Heart left ventricle (tissue), 16 donors: ENCODE measurements around the gene TBX4. TPM values are rescaled to one million over a fixed set of nuclear protein-coding genes. Genes with fewer than 3 reads are reported as not detected.

ENCODE experiments used
- ATAC-seq, 4 donors: fragments of 200-7000 bp; cut with Tn5 transposase; one replicate each; pipeline ENCODE4 v1.9.1; 2020 to 2022; ENCODE audit warnings: moderate library complexity in 4 of 4, mild to moderate bottlenecking in 3 of 4, moderate number of reproducible peaks in 1 of 4
- DNase-seq, 5 donors: peaks; one replicate each; pipeline ENCODE4 v3.0.0-alpha.2; 2020
- H3K27ac ChIP-seq, 12 donors: fragments of 200-600 bp; sonication (generic) in 4 of 12; one replicate each; pipeline versions ENCODE4 v1.5.0 to v1.8.0; 2016 to 2022; ENCODE audit warnings: mild to moderate bottlenecking in 2 of 12
- H3K27me3 ChIP-seq, 9 donors: fragments of 200-600 bp; sonication (generic) in 2 of 9; one replicate each; pipeline versions ENCODE4 v1.5.1 to v1.8.0; 2016 to 2022; ENCODE audit warnings: mild to moderate bottlenecking in 3 of 9
- H3K36me3 ChIP-seq, 9 donors: fragments of 200-600 bp; sonication (generic) in 2 of 9; one replicate each; pipeline versions ENCODE4 v1.5.0 to v1.8.0; 2018 to 2022; ENCODE audit warnings: mild to moderate bottlenecking in 2 of 9
- H3K4me1 ChIP-seq, 12 donors: fragments of 200-600 bp; sonication (generic) in 4 of 12; one replicate each; pipeline versions ENCODE4 v1.5.0 to v1.8.0; 2016 to 2022; ENCODE audit warnings: mild to moderate bottlenecking in 3 of 12
- H3K4me3 ChIP-seq, 12 donors: fragments of 200-600 bp; sonication (generic) in 4 of 12; one replicate each; pipeline versions ENCODE4 v1.5.0 to v1.8.0; 2017 to 2022; ENCODE audit warnings: mild to moderate bottlenecking in 9 of 12, moderate library complexity in 4 of 12
- H3K9me3 ChIP-seq, 12 donors: fragments of 200-600 bp; sonication (generic) in 4 of 12; one replicate each; pipeline versions ENCODE4 v1.5.0 to v1.8.0; 2016 to 2022; ENCODE audit warnings: mild to moderate bottlenecking in 1 of 12
- CTCF ChIP-seq, 12 donors: fragments of 200-600 bp; sonication (generic) in 4 of 12; IDR thresholded peaks; one replicate each; pipeline versions ENCODE4 v1.5.0 to v1.8.0; 2018 to 2022; ENCODE audit warnings: antibody characterized with exemption in 12 of 12, mild to moderate bottlenecking in 5 of 12
- POLR2A ChIP-seq, 2 donors: fragments of 450-650 bp; IDR thresholded peaks; one replicate each; pipeline ENCODE4 v1.6.1; 2017; ENCODE audit warnings: antibody characterized with exemption in 2 of 2, mild to moderate bottlenecking in 2 of 2, moderate library complexity in 2 of 2
- WGBS, 4 donors: extraction: QIAGEN DNeasy Blood & Tissue Kit in 2 of 4; methylation state at CpG; one replicate each; pipeline versions ENCODE4 v1.1.5 to v1.1.7; 2013 to 2018; 5-methylcytosine and 5-hydroxymethylcytosine counted together
- intact Hi-C, 10 donors: fragments of 100-400 bp; cut with DNase I; formaldehyde crosslinking; loops; one replicate each; pipeline versions ENCODE4 v1.11.1 to v1.14.2; 2022
- polyA plus RNA-seq, 2 donors: library from polyadenylated mRNA; stranded (reverse); fragments of 200-250 nt; gene quantifications; one replicate each; pipeline ENCODE4 v1.2.3, GENCODE V29; 2013
- total RNA-seq, 9 donors: library from RNA; depleted of rRNA in 2 of 9; stranded (reverse); fragments of >200 nt in 2 of 9; fragmentation: NEBNext Ultra II Directional in 3 of 9; extraction: Animal tissue kit (Norgen Biotek cat#: 25700) in 3 of 9; gene quantifications; one replicate each; pipeline versions ENCODE4 v1.1.0 to v1.2.4, GENCODE V29; 2016 to 2023
- donor health status: ischemic (EF 13 %, LVEDD 7.1; RV severe dilation, severe dysfunction).
- donor health status: healthy with polysubstance abuse.
- donor health status: DM: no; HTN: yes; CAD: no.
- donor health status: DM: no; HTN: no; CAD: no.
- donor health status: ischemic (EF 25% LVEDD 6.9; RV normal size, moderate dysfunction).
- donor health status: ischemic (EF 25% LVEDD 5.7; RV mildly dilated, moderate dysfunction).
- donor health status: healthy.
- donor health status: DM: yes; HTN: yes; CAD: no.
- donor health status: ischemic (EF 35%, LVEDD 5.7; RV mildly dilated, moderate dysfunction).
- donor health status: nonischemic (EF 11% LVEDD 7.7; RV severe dilation, severe dysfunction).
- donor health status: DM: yes; HTN: yes; CAD: no.
- donor health status: PGD.
- donor health status: ischemic (EF 29% LVEDD 5.4; RV normal size, mild dysfunction).
- donor health status: nonischemic (EF 23%, LVEDD 6.1; RV moderate dilation, normal function).

Gene TBX4
- total and polyA plus RNA-seq, 11 donors = 0.07 to 0.29 (median 0.10) TPM; not detected in 7

DNA sequence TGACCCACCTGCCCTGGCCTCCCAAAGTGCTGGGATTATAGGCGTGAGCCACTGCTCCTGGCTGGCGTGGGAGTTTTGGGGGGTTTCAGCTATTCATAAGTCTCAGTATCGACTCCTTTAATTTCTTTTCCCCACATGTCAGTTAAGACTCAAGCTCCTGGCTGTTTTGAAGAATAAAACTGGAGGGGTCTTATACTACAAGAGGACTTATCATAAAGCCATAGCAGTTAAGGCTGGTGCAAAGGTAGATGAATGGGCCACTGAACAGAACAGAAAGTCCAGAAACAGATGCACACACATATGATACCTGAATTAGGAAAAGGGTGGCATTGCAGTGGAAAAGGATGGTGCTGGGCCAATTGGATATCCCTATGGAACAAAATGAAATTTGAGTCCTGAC, 47.4 kb downstream of the TBX4 start:
- Histone ChIP-seq H3K36me3 (no peaks in the 10 kb centered on the region), H3K27ac (no peak overlapping the region), H3K4me1 (no peaks in the 10 kb centered on the region), H3K27me3 (peaks cover 0 to 14% (median 0%) of the 10 kb centered on the region in 9 donors), H3K4me3 (no peak overlapping the region), H3K9me3 (peaks cover 0 to 5% (median 0%) of the 10 kb centered on the region in 12 donors)
- TF ChIP-seq CTCF (IDR thresholded peaks at IDR 0.05) (no peak), POLR2A (IDR thresholded peaks at IDR 0.05) (no peak)
- DNase-seq (no peak), ATAC-seq (no peak)
- intact Hi-C loops = loop anchor here in 1 of 10 donors (10.0 kb wide), 1 partner anchor 55 kb away; no protein-coding TSS in a partner anchor
- 89 to 96% (median 94%) methylated on average over 3 of the region's 3 CpGs for WGBS, 4 donors

DNA sequence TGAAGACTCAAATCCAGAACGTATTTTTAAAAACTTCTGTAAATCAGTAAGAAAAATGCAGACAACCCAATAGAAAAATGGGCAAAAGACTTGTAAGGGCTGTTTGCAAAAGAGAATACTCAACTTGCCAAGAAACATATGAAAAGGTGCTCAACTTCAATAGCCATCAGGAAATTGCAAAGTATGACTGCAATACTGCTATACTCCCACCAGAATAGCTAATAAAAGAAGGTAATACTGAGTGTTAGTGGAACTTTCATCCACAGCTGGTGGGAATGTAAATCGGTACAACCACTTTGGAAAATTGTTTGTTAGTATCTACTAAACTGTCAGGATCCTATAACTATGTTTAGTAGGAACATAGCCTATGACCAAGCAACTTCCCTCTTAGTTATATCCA, 48.1 kb downstream of the TBX4 start:
- Histone ChIP-seq H3K9me3 (peaks cover 0 to 5% (median 0%) of the 10 kb centered on the region in 12 donors), H3K4me3 (no peak overlapping the region), H3K36me3 (no peaks in the 10 kb centered on the region), H3K27ac (no peak overlapping the region), H3K27me3 (peaks cover 0 to 14% (median 0%) of the 10 kb centered on the region in 9 donors), H3K4me1 (no peaks in the 10 kb centered on the region)
- intact Hi-C loops = loop anchor here in 1 of 10 donors (10.0 kb wide), 1 partner anchor 55 kb away; no protein-coding TSS in a partner anchor
- ATAC-seq = no peak
- WGBS, 4 donors = 90 to 94% (median 92%) methylated on average over 2 of the region's 2 CpGs
- TF ChIP-seq CTCF (IDR thresholded peaks at IDR 0.05) = no peak
- no peak for TF ChIP-seq POLR2A (IDR thresholded peaks at IDR 0.05)
- DNase-seq = no peak

DNA sequence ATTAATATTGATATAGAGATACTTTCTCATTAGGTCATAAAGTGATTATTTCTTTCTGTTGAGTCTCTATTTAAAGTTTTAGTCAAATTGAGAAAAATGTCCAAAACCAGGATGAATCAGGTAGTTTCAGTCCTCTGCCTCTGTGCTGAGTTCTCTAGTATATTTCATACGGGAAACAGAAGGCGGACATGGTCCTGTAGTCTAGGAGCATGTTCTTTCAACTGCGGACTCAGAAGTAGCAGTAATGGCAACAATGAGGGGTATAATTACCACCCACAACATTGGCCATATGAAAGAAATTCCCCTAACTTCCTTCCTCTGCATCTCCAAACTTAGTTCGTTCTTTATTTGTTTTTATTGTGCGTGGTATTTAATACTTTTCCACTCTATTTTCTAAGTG, 50.1 kb downstream of the TBX4 start:
- Histone ChIP-seq H3K36me3 (no peaks in the 10 kb centered on the region), H3K9me3 (peaks cover 0 to 5% (median 0%) of the 10 kb centered on the region in 12 donors)
- ATAC-seq = no peak

GRCh38 chr17:61503961-61504360, 51.7 kb downstream of the TBX4 start:
- 51 to 70% (median 61%) methylated on average over 3 of the region's 3 CpGs for WGBS, 4 donors
- intact Hi-C loops = loop anchor here in 1 of 10 donors (10.0 kb wide), 1 partner anchor 59 kb away; no protein-coding TSS in a partner anchor
- Histone ChIP-seq H3K4me3 (no peak overlapping the region), H3K27ac (no peak overlapping the region), H3K36me3 (no peaks in the 10 kb centered on the region), H3K4me1 (no peaks in the 10 kb centered on the region), H3K27me3 (peaks cover 0 to 32% (median 0%) of the 10 kb centered on the region in 9 donors), H3K9me3 (peaks cover 0 to 5% (median 0%) of the 10 kb centered on the region in 12 donors)
- ATAC-seq = no peak
- TF ChIP-seq POLR2A (IDR thresholded peaks at IDR 0.05) = no peak
- TF ChIP-seq CTCF (IDR thresholded peaks at IDR 0.05) = no peak
- DNase-seq = no peak

More for the DNA sequence above, 50.1 kb downstream of the TBX4 start:
- TF ChIP-seq POLR2A (IDR thresholded peaks at IDR 0.05) = no peak
- TF ChIP-seq CTCF (IDR thresholded peaks at IDR 0.05) = no peak
- Histone ChIP-seq H3K27me3 (peaks cover 0 to 22% (median 0%) of the 10 kb centered on the region in 9 donors), H3K4me3 (no peak overlapping the region), H3K4me1 (no peaks in the 10 kb centered on the region), H3K27ac (no peak overlapping the region)
- DNase-seq = no peak
- intact Hi-C loops = loop anchor here in 1 of 10 donors (10.0 kb wide), 1 partner anchor 57 kb away; no protein-coding TSS in a partner anchor
- WGBS, 4 donors = 85 to 90% (median 88%) methylated on average over 5 of the region's 5 CpGs
